ENCODE data around the gene DENR.

DNA sequence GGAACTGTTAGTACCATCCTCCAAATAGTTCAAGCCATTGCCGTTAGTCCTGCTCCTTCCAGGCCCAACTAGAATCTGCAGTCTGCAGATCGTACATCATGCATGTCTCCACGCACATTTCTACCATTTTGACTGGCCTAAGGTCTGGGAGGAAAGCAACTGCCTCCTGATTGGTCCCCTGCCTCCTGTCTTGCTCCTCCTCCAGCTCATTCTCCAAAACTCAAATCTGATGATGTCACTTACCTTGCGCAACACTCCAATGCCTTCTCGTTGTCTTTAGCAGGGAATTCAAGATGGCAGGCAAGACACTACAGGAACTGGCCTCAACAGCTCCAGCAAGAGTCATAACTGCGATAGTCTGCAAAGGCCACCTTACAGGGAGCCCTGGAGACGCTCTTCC is 12.3 kb upstream of the DENR start:
- TF ChIP-seq, protein P1, sequence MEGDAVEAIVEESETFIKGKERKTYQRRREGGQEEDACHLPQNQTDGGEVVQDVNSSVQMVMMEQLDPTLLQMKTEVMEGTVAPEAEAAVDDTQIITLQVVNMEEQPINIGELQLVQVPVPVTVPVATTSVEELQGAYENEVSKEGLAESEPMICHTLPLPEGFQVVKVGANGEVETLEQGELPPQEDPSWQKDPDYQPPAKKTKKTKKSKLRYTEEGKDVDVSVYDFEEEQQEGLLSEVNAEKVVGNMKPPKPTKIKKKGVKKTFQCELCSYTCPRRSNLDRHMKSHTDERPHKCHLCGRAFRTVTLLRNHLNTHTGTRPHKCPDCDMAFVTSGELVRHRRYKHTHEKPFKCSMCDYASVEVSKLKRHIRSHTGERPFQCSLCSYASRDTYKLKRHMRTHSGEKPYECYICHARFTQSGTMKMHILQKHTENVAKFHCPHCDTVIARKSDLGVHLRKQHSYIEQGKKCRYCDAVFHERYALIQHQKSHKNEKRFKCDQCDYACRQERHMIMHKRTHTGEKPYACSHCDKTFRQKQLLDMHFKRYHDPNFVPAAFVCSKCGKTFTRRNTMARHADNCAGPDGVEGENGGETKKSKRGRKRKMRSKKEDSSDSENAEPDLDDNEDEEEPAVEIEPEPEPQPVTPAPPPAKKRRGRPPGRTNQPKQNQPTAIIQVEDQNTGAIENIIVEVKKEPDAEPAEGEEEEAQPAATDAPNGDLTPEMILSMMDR (IDR thresholded peaks at IDR 0.05): no peak
- no peak for TF ChIP-seq ZFX (IDR thresholded peaks at IDR 0.05; ENCODE audit: borderline replicate concordance)
